ENCODE results near the gene FAM117A.
"Not testable (repeated sequence)": the region's sequence is repeated elsewhere in the genome, so short reads cannot be mapped to it uniquely, and the experiment has no call there.

Gene FAM117A

GRCh38 chr17:49680314-49680713 is 83.6 kb downstream of the FAM117A start:
- Histone ChIP-seq H3K36me3 (ENCODE audit: insufficient read depth, low read length) (peaks cover under 1% of the 10 kb centered on the region), H3K4me2 (ENCODE audit: low read length) (no peak overlapping the region), H3K4me3 (ENCODE audit: low read length) (no peak overlapping the region), H3K9me3 (replicated peaks; ENCODE audit: low read length) (no peaks in the 10 kb centered on the region), H3K9ac (ENCODE audit: low read depth, low read length) (no peak overlapping the region), H3K27me3 (ENCODE audit: control insufficient read depth, insufficient read depth, low read length) (peaks cover 9% of the 10 kb centered on the region), H3K4me1 (ENCODE audit: control insufficient read depth, insufficient read depth, low read length) (peaks cover 17% of the 10 kb centered on the region)

- H3K36me3 ChIP-seq (ENCODE audit: insufficient read depth, low read length): peaks cover 8% of the 10 kb centered on the region
- H3K4me3 ChIP-seq (ENCODE audit: low read length): peak within 1 kb of the TSS; percentile 75
- peaks cover 9% of the 10 kb centered on the region for H3K27me3 ChIP-seq (ENCODE audit: control insufficient read depth, insufficient read depth, low read length)
- H3K9ac ChIP-seq (ENCODE audit: low read depth, low read length): peak within 1 kb of the TSS; percentile 88
- no peaks in the 10 kb centered on the region for H3K9me3 ChIP-seq (replicated peaks; ENCODE audit: low read length)
- H3K4me2 ChIP-seq (ENCODE audit: low read length): peak within 1 kb of the TSS; percentile 87
- H3K4me1 ChIP-seq (ENCODE audit: control insufficient read depth, insufficient read depth, low read length): peaks cover 17% of the 10 kb centered on the region
Measured at GRCh38 chr17:49677933-49678847, 85.7 kb downstream of the FAM117A start, which contains the start of gene SPOP. SPOP (minus strand) TSS chr17:49678097; CDS start chr17:49622810, 55,287 bp downstream.

- Histone ChIP-seq H3K27me3 (ENCODE audit: control insufficient read depth, insufficient read depth, low read length) (peaks cover 6% of the 10 kb centered on the region), H3K9me3 (replicated peaks; ENCODE audit: low read length) (no peaks in the 10 kb centered on the region), H3K36me3 (ENCODE audit: insufficient read depth, low read length) (peaks cover 8% of the 10 kb centered on the region), H3K9ac (ENCODE audit: low read depth, low read length) (peak overlapping the region; percentile 88), H3K4me3 (ENCODE audit: low read length) (peak overlapping the region; percentile 75), H3K4me1 (ENCODE audit: control insufficient read depth, insufficient read depth, low read length) (peaks cover 17% of the 10 kb centered on the region), H3K4me2 (ENCODE audit: low read length) (peak overlapping the region; percentile 87)
Measured at GRCh38 chr17:49677134-49677932, 86.6 kb downstream of the FAM117A start.

GRCh38 chr17:49676276-49676868 is 87.6 kb downstream of the FAM117A start:
- H3K9me3 ChIP-seq (replicated peaks; ENCODE audit: low read length): no peaks in the 10 kb centered on the region
- peak overlapping the region; percentile 88 for H3K9ac ChIP-seq (ENCODE audit: low read depth, low read length)
- H3K36me3 ChIP-seq (ENCODE audit: insufficient read depth, low read length): peaks cover 8% of the 10 kb centered on the region
- peak overlapping the region; percentile 87 for H3K4me2 ChIP-seq (ENCODE audit: low read length)
- H3K27me3 ChIP-seq (ENCODE audit: control insufficient read depth, insufficient read depth, low read length): peaks cover 3% of the 10 kb centered on the region
- peaks cover 17% of the 10 kb centered on the region for H3K4me1 ChIP-seq (ENCODE audit: control insufficient read depth, insufficient read depth, low read length)
- H3K4me3 ChIP-seq (ENCODE audit: low read length): peak overlapping the region; percentile 75

- Histone ChIP-seq H3K36me3 (ENCODE audit: insufficient read depth, low read length) (peaks cover 8% of the 10 kb centered on the region), H3K4me3 (ENCODE audit: low read length) (no peak overlapping the region), H3K27me3 (ENCODE audit: control insufficient read depth, insufficient read depth, low read length) (no peaks in the 10 kb centered on the region), H3K4me2 (ENCODE audit: low read length) (peak overlapping the region; percentile 12), H3K4me1 (ENCODE audit: control insufficient read depth, insufficient read depth, low read length) (peaks cover 25% of the 10 kb centered on the region), H3K9ac (ENCODE audit: low read depth, low read length) (no peak overlapping the region), H3K9me3 (replicated peaks; ENCODE audit: low read length) (no peaks in the 10 kb centered on the region)
Measured at GRCh38 chr17:49674507-49674906, 89.4 kb downstream of the FAM117A start.

GRCh38 chr17:49673679-49674078 is 90.3 kb downstream of the FAM117A start:
- not testable (repeated sequence) for H3K27me3 ChIP-seq (ENCODE audit: control insufficient read depth, insufficient read depth, low read length); H3K36me3 ChIP-seq (ENCODE audit: insufficient read depth, low read length); H3K4me2 ChIP-seq (ENCODE audit: low read length); H3K9ac ChIP-seq (ENCODE audit: low read depth, low read length); H3K4me3 ChIP-seq (ENCODE audit: low read length); H3K9me3 ChIP-seq (replicated peaks; ENCODE audit: low read length)
- peaks cover 25% of the 10 kb centered on the region for H3K4me1 ChIP-seq (ENCODE audit: control insufficient read depth, insufficient read depth, low read length)

GRCh38 chr17:49670641-49671040 is 93.3 kb downstream of the FAM117A start:
- Histone ChIP-seq H3K4me3 (ENCODE audit: low read length) (no peak overlapping the region), H3K9ac (ENCODE audit: low read depth, low read length) (no peak overlapping the region), H3K9me3 (replicated peaks; ENCODE audit: low read length) (no peaks in the 10 kb centered on the region), H3K36me3 (ENCODE audit: insufficient read depth, low read length) (peaks cover 8% of the 10 kb centered on the region), H3K4me1 (ENCODE audit: control insufficient read depth, insufficient read depth, low read length) (peaks cover 8% of the 10 kb centered on the region), H3K27me3 (ENCODE audit: control insufficient read depth, insufficient read depth, low read length) (no peaks in the 10 kb centered on the region), H3K4me2 (ENCODE audit: low read length) (no peak overlapping the region)

GRCh38 chr17:49670002-49670401 is 93.9 kb downstream of the FAM117A start:
- peaks cover 8% of the 10 kb centered on the region for H3K4me1 ChIP-seq (ENCODE audit: control insufficient read depth, insufficient read depth, low read length)
- no peaks in the 10 kb centered on the region for H3K9me3 ChIP-seq (replicated peaks; ENCODE audit: low read length)
- no peak overlapping the region for H3K4me3 ChIP-seq (ENCODE audit: low read length)
- H3K9ac ChIP-seq (ENCODE audit: low read depth, low read length): no peak overlapping the region
- no peaks in the 10 kb centered on the region for H3K27me3 ChIP-seq (ENCODE audit: control insufficient read depth, insufficient read depth, low read length)
- H3K4me2 ChIP-seq (ENCODE audit: low read length): no peak overlapping the region
- peaks cover 5% of the 10 kb centered on the region for H3K36me3 ChIP-seq (ENCODE audit: insufficient read depth, low read length)

GRCh38 chr17:49667854-49668253 is 96.1 kb downstream of the FAM117A start:
- H3K27me3 ChIP-seq (ENCODE audit: control insufficient read depth, insufficient read depth, low read length): no peaks in the 10 kb centered on the region
- no peaks in the 10 kb centered on the region for H3K9me3 ChIP-seq (replicated peaks; ENCODE audit: low read length)
- H3K36me3 ChIP-seq (ENCODE audit: insufficient read depth, low read length): peaks cover 4% of the 10 kb centered on the region
- H3K4me3 ChIP-seq (ENCODE audit: low read length): no peak overlapping the region
- peaks cover 8% of the 10 kb centered on the region for H3K4me1 ChIP-seq (ENCODE audit: control insufficient read depth, insufficient read depth, low read length)
- no peak overlapping the region for H3K4me2 ChIP-seq (ENCODE audit: low read length)
- no peak overlapping the region for H3K9ac ChIP-seq (ENCODE audit: low read depth, low read length)

- no peak overlapping the region for H3K9ac ChIP-seq (ENCODE audit: low read depth, low read length)
- no peak overlapping the region for H3K4me3 ChIP-seq (ENCODE audit: low read length)
- no peak overlapping the region for H3K4me2 ChIP-seq (ENCODE audit: low read length)
Measured at GRCh38 chr17:49664706-49665211, 99.2 kb downstream of the FAM117A start.

More at GRCh38 chr17:49664706-49665211, 99.2 kb downstream of the FAM117A start:
- peaks cover 6% of the 10 kb centered on the region for H3K36me3 ChIP-seq (ENCODE audit: insufficient read depth, low read length)
- H3K4me1 ChIP-seq (ENCODE audit: control insufficient read depth, insufficient read depth, low read length): no peaks in the 10 kb centered on the region
- no peaks in the 10 kb centered on the region for H3K9me3 ChIP-seq (replicated peaks; ENCODE audit: low read length)
- no peaks in the 10 kb centered on the region for H3K27me3 ChIP-seq (ENCODE audit: control insufficient read depth, insufficient read depth, low read length)

Measured in skeletal muscle satellite cell (primary cell).